ENCODE measurements around the gene RBM12. TPM values are rescaled to one million over a fixed set of nuclear protein-coding genes. Genes with fewer than 3 reads are reported as not detected.
"Not testable (repeated sequence)": the region's sequence is repeated elsewhere in the genome, so short reads cannot be mapped to it uniquely, and the experiment has no call there.

RBM12 gene, protein sequence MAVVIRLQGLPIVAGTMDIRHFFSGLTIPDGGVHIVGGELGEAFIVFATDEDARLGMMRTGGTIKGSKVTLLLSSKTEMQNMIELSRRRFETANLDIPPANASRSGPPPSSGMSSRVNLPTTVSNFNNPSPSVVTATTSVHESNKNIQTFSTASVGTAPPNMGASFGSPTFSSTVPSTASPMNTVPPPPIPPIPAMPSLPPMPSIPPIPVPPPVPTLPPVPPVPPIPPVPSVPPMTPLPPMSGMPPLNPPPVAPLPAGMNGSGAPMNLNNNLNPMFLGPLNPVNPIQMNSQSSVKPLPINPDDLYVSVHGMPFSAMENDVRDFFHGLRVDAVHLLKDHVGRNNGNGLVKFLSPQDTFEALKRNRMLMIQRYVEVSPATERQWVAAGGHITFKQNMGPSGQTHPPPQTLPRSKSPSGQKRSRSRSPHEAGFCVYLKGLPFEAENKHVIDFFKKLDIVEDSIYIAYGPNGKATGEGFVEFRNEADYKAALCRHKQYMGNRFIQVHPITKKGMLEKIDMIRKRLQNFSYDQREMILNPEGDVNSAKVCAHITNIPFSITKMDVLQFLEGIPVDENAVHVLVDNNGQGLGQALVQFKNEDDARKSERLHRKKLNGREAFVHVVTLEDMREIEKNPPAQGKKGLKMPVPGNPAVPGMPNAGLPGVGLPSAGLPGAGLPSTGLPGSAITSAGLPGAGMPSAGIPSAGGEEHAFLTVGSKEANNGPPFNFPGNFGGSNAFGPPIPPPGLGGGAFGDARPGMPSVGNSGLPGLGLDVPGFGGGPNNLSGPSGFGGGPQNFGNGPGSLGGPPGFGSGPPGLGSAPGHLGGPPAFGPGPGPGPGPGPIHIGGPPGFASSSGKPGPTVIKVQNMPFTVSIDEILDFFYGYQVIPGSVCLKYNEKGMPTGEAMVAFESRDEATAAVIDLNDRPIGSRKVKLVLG
- 100 to 1,000 TPM; 106 to 110 TPM for total RNA-seq

DNA sequence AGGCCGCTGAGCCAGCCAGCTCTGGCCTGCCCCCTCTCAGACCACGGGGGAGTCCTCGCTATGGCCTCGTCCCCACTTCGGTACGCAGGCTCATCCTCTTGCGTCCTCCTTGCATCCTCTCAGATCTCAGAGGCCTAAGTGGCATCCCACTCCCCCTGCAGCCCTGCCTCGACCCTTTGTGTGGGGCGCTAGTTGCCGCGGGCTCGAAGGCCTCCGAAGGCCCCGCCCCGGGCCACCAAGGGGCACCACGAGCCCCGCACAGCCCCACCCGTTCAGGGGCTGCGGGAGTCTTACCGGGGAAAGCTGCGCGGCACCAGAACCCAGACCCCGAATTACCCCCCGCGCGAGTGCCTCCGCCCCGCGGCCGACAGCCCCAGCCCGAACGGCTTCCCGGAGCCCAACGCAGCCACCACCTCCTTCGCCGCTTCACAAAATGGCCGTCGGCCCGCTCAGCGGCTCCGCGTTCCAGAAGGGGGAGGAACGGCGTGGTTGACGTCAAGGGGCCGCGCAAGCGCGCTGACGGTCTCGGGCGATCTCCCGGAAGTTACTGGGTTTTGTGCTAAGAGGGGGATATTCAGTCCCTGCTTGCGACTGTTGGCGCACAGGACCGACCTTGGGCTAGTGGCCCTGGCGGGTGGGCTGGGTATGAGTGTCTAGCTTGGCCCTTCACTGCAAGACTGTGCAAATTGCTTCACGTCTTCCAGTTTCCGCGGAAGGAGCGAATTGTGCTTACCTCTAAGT lies at the start of gene RBM12, which contains the start of gene CPNE1:
RBM12 (minus strand) TSS at position 435 of the 741 bp plus-strand sequence. CDS start 9,578 bp downstream, outside the sequence.
CPNE1 (minus strand) TSS at position 435 of the 741 bp plus-strand sequence. CDS start 31,977 bp downstream, outside the sequence.
- peaks cover 5% of the 10 kb centered on the region for H3K9me3 Mint-ChIP-seq
- CTCF ChIA-PET, result interaction anchor here (1.2 to 2.1 kb wide), 4 partner anchors 45 to 290 kb away, joined by 3 to 8 read pairs (median 6); partner anchors contain the start of gene SCAND1
- intact Hi-C loops (cut with micrococcal nuclease), result loop anchor here (1.0 to 10.0 kb wide), 11 partner anchors 35 to 1672 kb away; partner anchors contain the start of genes CEP250, ERGIC3, NCOA6 and NFS1
- peaks cover 32% of the 10 kb centered on the region for H3K36me3 Mint-ChIP-seq (ENCODE audit: low read depth)
- peak; percentile 95 for DNase-seq
- peaks cover 36% of the 10 kb centered on the region for H3K4me1 Mint-ChIP-seq (ENCODE audit: low read depth)
- peak within 1 kb of the TSS; percentile 95 for H3K4me3 Mint-ChIP-seq
- peak within 1 kb of the TSS; percentile 99 for H3K27ac Mint-ChIP-seq
- no peaks in the 10 kb centered on the region for H3K27me3 Mint-ChIP-seq (ENCODE audit: low read depth)

DNA sequence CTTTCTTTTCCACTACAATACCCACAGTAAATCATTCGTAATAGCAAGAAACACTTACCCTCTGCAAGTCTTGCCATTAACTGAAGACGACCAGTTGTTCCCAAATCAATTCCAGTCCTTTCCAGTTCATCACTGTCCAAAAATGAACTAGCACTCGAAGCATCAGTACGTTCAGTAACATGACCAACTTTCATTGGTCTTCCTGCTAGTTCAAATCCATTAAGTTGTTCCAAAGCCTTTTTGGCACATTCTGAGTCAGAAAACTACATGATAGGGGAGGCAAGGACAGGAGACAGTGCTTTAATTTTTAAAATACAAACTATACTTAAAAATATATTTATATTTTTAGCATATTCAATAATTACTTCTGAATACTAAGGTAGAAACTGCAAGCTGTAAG lies 49.4 kb upstream of the RBM12 start:
- Mint-ChIP-seq H3K27me3 (ENCODE audit: low read depth) (no peaks in the 10 kb centered on the region), H3K4me3 (no peak overlapping the region), H3K4me1 (ENCODE audit: low read depth) (peaks cover 48% of the 10 kb centered on the region), H3K36me3 (ENCODE audit: low read depth) (peaks cover 59% of the 10 kb centered on the region), H3K27ac (no peak overlapping the region), H3K9me3 (no peaks in the 10 kb centered on the region)
- CTCF ChIA-PET, result no interaction called here
- DNase-seq, result no peak
- intact Hi-C loops (cut with micrococcal nuclease), result no loop called here

DNA sequence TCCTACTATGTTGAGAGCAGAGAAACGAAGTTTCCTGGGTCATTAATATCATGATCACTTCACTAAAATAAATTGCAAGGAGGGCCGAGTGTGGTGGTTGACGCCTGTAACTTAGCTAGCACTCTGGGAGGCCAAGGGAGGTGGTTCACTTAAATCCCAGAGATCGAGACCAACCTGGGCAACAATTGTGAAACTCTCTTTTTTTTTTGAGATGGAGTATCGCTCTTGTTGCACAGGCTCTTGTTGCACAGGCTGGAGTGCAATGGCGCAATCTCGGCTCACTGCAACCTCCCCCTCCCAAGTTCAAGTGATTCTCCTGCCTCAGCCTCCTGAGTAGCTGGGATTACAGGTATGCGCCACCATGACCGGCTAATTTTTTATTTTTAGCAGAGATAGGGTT lies 48.4 kb upstream of the RBM12 start:
- Mint-ChIP-seq H3K4me1 (ENCODE audit: low read depth) (peaks cover 47% of the 10 kb centered on the region), H3K36me3 (ENCODE audit: low read depth) (peaks cover 56% of the 10 kb centered on the region), H3K27ac (peak overlapping the region; percentile 47)
- intact Hi-C loops (cut with micrococcal nuclease); H3K4me3 Mint-ChIP-seq; H3K9me3 Mint-ChIP-seq; DNase-seq; H3K27me3 Mint-ChIP-seq (ENCODE audit: low read depth): not testable (repeated sequence)
- CTCF ChIA-PET, result interaction anchor here (0.8 kb wide), 1 partner anchor 136 kb away, joined by 7 read pairs; no protein-coding TSS in a partner anchor

DNA sequence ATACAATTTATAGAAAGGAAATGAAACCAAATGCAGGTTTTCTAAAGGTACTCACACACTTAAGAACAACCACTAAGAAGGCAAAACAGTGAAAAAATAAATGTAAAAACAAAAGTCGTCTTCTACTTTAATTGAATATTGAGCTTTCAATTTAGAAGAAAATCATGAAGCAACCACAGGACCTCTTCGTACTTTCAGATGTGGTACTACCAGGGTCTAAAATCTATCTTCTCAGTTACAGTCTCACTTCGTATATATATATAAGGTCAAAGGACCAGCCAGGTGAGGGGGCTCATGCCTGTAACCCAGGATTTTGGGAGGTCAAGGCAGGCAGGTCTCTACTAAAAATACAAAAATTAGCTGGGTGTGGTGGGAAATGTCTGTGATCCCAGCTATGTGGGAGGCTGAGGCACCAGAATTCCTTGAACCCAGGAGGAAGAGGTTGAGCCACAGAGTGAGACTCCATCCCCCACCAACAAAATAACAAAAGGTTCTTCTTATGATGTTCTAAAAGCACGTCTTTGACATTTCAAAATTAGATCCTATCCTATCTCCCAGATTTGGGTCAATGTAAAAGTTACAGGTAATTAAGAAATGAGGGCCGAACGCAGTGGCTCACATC lies 47.0 kb upstream of the RBM12 start:
- Mint-ChIP-seq H3K4me1 (ENCODE audit: low read depth) (peaks cover 46% of the 10 kb centered on the region), H3K9me3 (no peaks in the 10 kb centered on the region), H3K27me3 (ENCODE audit: low read depth) (no peaks in the 10 kb centered on the region), H3K36me3 (ENCODE audit: low read depth) (peaks cover 54% of the 10 kb centered on the region), H3K4me3 (no peak overlapping the region), H3K27ac (peak overlapping the region; percentile 86)
- CTCF ChIA-PET, result interaction anchor here (0.6 to 1.3 kb wide), 4 partner anchors 19 to 88 kb away, joined by 3 to 4 read pairs (median 3); no protein-coding TSS in a partner anchor
- DNase-seq, result no peak
- intact Hi-C loops (cut with micrococcal nuclease), result loop anchor here (1.0 kb wide), 1 partner anchor 11 kb away; no protein-coding TSS in a partner anchor

DNA sequence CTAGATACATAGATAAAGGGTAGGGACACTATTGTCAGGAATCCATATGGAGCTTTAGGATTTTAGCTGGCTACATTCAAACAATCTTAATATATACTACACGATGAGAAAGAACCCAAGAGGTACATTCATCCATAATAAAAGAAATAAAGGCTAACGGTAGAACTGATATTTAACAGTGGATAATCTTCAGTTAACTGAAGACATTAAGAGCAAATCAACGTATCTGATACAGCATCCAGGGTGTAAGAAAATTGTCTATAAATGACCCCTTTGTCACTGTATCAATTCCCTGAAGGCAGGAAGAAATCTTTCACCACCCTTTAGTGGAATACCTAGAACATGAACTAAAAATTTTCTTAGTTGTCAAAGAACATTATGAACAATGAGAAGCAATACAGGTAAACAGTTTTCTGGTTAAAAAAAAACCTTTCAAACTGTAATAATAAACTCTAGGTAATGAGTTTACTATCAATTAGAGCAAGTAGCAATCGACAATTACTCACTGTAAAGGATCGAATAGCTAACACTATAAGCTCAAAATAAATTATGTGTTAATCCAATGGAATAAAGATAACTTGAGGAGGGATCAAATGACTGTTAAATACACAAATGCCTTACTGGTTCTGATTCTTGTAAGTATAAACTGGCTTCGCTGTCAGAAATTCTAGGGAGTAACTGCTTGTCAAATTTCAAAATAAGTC lies 46.3 kb upstream of the RBM12 start:
- Mint-ChIP-seq H3K36me3 (ENCODE audit: low read depth) (peaks cover 54% of the 10 kb centered on the region), H3K9me3 (no peaks in the 10 kb centered on the region), H3K27ac (peak overlapping the region; percentile 86), H3K4me3 (no peak overlapping the region), H3K27me3 (ENCODE audit: low read depth) (no peaks in the 10 kb centered on the region), H3K4me1 (ENCODE audit: low read depth) (peaks cover 44% of the 10 kb centered on the region)
- CTCF ChIA-PET, result interaction anchor here (0.6 to 1.3 kb wide), 4 partner anchors 20 to 88 kb away, joined by 3 to 4 read pairs (median 3); no protein-coding TSS in a partner anchor
- no peak for DNase-seq
- intact Hi-C loops (cut with micrococcal nuclease), result loop anchor here (1.0 kb wide), 1 partner anchor 11 kb away; no protein-coding TSS in a partner anchor

DNA sequence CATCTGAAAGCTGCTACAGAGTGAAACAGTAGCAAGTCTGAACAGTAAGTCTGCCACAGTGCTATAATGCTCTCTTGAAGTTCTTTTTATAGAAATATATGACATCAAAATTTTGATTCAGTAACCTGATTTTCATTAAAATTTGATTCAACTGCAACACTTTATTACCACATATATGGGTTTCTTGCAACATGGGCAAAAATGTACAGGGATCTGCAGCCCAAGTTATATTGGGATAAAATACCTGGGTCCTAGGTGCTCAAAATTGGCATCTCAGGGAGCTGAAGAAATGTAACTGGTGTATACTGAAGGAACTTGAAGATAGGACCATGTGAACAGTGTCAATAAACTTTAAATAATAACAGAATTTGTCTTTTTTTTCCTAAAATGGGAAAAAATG lies 45.3 kb upstream of the RBM12 start:
- peaks cover 57% of the 10 kb centered on the region for H3K36me3 Mint-ChIP-seq (ENCODE audit: low read depth)
- no peaks in the 10 kb centered on the region for H3K9me3 Mint-ChIP-seq
- no peak for DNase-seq
- peaks cover 41% of the 10 kb centered on the region for H3K4me1 Mint-ChIP-seq (ENCODE audit: low read depth)
- CTCF ChIA-PET, result interaction anchor here (1.0 kb wide), 1 partner anchor 14 kb away, joined by 3 read pairs; no protein-coding TSS in a partner anchor
- intact Hi-C loops (cut with micrococcal nuclease), result no loop called here
- peak overlapping the region; percentile 53 for H3K27ac Mint-ChIP-seq
- no peak overlapping the region for H3K4me3 Mint-ChIP-seq
- H3K27me3 Mint-ChIP-seq (ENCODE audit: low read depth), result no peaks in the 10 kb centered on the region

DNA sequence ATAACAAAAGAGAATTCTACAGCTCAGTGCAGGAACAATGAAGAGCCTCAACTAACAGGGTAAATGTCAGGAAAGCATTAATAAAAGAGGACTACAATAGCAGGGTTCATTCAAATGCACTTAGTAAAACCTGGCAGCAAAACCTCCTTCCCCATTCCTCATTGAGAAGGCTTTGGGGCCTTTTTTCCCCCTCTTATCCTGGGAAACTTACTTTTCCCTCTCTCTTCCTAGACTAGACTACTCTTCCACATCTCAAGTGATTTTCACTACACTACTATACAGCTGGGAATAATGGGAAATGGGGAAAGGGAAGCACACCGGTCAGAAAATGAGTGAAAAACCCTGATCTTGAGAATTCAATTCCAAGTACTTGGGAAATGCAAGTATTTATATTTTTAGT lies 44.6 kb upstream of the RBM12 start:
- no peak for DNase-seq
- Mint-ChIP-seq H3K36me3 (ENCODE audit: low read depth) (peaks cover 61% of the 10 kb centered on the region), H3K4me1 (ENCODE audit: low read depth) (peaks cover 40% of the 10 kb centered on the region), H3K27ac (no peak overlapping the region), H3K4me3 (no peak overlapping the region), H3K9me3 (no peaks in the 10 kb centered on the region), H3K27me3 (ENCODE audit: low read depth) (no peaks in the 10 kb centered on the region)
- intact Hi-C loops (cut with micrococcal nuclease), result no loop called here
- CTCF ChIA-PET, result interaction anchor here (0.8 to 1.0 kb wide), 2 partner anchors 15 to 140 kb away, joined by 3 to 4 read pairs; no protein-coding TSS in a partner anchor

DNA sequence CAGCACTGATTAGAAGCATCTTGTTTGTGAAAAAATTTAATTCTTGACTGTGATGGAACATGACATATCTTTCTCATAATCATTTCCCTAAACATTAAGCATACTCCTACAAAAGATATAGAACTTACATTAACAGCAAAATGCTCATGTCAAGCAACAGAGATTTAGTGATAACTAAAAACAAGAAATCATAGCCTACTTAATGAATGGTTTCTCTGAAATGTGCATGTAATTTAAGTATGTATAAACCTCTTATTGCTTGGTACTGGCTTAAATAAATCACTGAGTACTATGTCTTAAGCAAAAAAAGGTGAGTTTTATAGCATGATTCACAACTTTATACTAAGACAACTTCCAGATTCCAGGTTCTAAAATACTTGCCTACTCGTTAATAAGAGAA lies 43.8 kb upstream of the RBM12 start:
- CTCF ChIA-PET, result interaction anchor here (1.1 kb wide), 1 partner anchor 20 kb away, joined by 4 read pairs; no protein-coding TSS in a partner anchor
- Mint-ChIP-seq H3K27ac (no peak overlapping the region), H3K9me3 (no peaks in the 10 kb centered on the region), H3K36me3 (ENCODE audit: low read depth) (peaks cover 62% of the 10 kb centered on the region), H3K27me3 (ENCODE audit: low read depth) (no peaks in the 10 kb centered on the region), H3K4me3 (no peak overlapping the region), H3K4me1 (ENCODE audit: low read depth) (peaks cover 33% of the 10 kb centered on the region)
- no peak for DNase-seq
- intact Hi-C loops (cut with micrococcal nuclease), result no loop called here

DNA sequence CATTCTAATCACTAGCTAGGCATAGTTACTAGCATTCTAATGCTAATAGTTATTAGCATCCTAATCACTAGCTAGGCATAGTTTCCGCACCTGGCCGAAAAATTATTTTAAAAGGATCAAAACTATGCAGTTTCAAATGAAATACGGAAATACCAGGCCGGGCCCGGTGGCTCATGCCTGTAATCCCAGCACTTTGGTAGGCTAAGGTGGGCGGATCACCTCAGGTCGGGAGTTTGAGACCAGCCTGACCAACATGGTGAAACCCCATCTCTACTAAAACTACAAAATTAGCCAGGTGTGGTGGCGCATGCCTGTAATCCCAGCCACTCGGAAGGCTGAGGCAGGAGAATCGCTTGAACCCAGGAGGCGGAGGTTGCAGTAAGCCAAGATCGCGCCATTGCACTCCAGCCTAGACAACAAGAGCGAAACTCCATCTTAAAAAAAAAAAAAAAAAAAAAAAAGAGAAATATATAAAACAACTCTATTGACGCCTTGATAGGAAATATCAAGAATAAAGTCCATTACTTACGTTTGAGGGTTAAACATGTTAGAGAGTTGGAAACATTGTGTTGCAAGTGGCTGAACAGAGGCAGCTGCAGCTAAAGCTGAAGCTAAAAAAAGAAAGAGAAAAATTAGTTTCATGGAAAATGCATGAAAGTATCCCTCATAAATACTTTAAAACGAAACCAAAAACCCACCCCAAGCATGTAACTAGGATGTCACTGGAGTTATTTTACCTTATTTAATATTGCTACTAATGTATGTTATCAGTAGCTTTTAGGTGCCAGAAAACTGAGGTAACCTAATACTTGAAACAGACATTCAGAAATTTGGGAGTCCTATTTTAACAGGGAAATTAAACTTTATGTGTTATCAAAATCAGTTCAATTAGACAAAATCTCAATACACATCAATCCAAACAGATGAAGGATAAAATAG lies 42.2 kb upstream of the RBM12 start:
- peaks cover 29% of the 10 kb centered on the region for H3K4me1 Mint-ChIP-seq (ENCODE audit: low read depth)
- H3K9me3 Mint-ChIP-seq; CTCF ChIA-PET; H3K4me3 Mint-ChIP-seq; intact Hi-C loops (cut with micrococcal nuclease); H3K27me3 Mint-ChIP-seq (ENCODE audit: low read depth); DNase-seq: not testable (repeated sequence)
- H3K27ac Mint-ChIP-seq, result peak overlapping the region; percentile 37
- peaks cover 61% of the 10 kb centered on the region for H3K36me3 Mint-ChIP-seq (ENCODE audit: low read depth)

DNA sequence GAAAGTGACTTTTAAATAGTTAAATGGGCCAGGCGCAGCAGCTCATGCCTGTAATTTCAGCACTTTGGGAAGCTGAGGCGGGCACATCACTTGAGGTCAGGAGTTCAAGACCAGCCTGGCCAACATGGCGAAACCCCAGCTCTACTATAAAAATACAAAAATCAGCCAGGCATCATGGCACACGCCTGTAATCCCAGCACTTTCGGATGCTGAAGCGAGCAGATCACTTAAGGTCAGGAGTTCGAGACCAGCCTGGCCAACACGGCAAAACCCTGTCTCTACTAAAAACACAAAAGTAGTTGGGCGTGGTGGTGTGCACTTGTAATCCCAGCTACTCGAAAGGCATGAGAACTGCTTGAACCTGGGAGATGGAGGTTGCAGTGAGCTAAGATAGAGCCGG lies 41.2 kb upstream of the RBM12 start:
- peaks cover 53% of the 10 kb centered on the region for H3K36me3 Mint-ChIP-seq (ENCODE audit: low read depth)
- CTCF ChIA-PET, result not testable (repeated sequence)

More for the DNA sequence above, 41.2 kb upstream of the RBM12 start:
- Mint-ChIP-seq H3K4me1 (ENCODE audit: low read depth) (peaks cover 23% of the 10 kb centered on the region), H3K27ac (peak overlapping the region; percentile 68)
- intact Hi-C loops (cut with micrococcal nuclease); DNase-seq; H3K27me3 Mint-ChIP-seq (ENCODE audit: low read depth); H3K9me3 Mint-ChIP-seq; H3K4me3 Mint-ChIP-seq: not testable (repeated sequence)

Measured in activated naive CD4-positive, alpha-beta T cell treated with anti-CD3 and anti-CD28 coated beads for 36 hours (primary cell).